ENCODE results near the gene CASK.
"Not testable (repeated sequence)": the region's sequence is repeated elsewhere in the genome, so short reads cannot be mapped to it uniquely, and the experiment has no call there.

CASK gene

GRCh38 chrX:41688156-41688555, 235.2 kb downstream of the CASK start:
- DNase-seq, result no peak

- DNase-seq, result no peak
These were observed 236.6 kb downstream of the CASK start for GRCh38 chrX:41686788-41687187.

GRCh38 chrX:41684940-41685339, 238.4 kb downstream of the CASK start:
- no peak for DNase-seq

- no peak for DNase-seq
These were observed 239.2 kb downstream of the CASK start for GRCh38 chrX:41684138-41684537.

- no peak for DNase-seq
These were observed 245.9 kb downstream of the CASK start for GRCh38 chrX:41677183-41678060.

- DNase-seq, result not testable (repeated sequence)
These were observed 247.0 kb downstream of the CASK start for GRCh38 chrX:41676361-41676760.

GRCh38 chrX:41672643-41673042, 250.7 kb downstream of the CASK start:
- DNase-seq, result no peak

- no peak for DNase-seq
These were observed 252.3 kb downstream of the CASK start for GRCh38 chrX:41671082-41671481.

GRCh38 chrX:41670112-41670511, 253.2 kb downstream of the CASK start:
- DNase-seq, result no peak

GRCh38 chrX:41667631-41668030, 255.7 kb downstream of the CASK start:
- no peak for DNase-seq

GRCh38 chrX:41666251-41666650, 257.1 kb downstream of the CASK start:
- DNase-seq, result no peak

- DNase-seq, result no peak
These were observed 257.7 kb downstream of the CASK start for GRCh38 chrX:41665686-41666085.

- no peak for DNase-seq
These were observed 258.4 kb downstream of the CASK start for GRCh38 chrX:41664908-41665307.

GRCh38 chrX:41664375-41664901, 258.9 kb downstream of the CASK start:
- no peak for DNase-seq

GRCh38 chrX:41661366-41662095, 261.8 kb downstream of the CASK start:
- no peak for DNase-seq

- DNase-seq, result no peak
These were observed 267.7 kb downstream of the CASK start for GRCh38 chrX:41655631-41656030.

GRCh38 chrX:41655101-41655500, 268.3 kb downstream of the CASK start:
- DNase-seq, result no peak

- DNase-seq, result no peak
These were observed 270.2 kb downstream of the CASK start for GRCh38 chrX:41653125-41653524.

GRCh38 chrX:41646201-41646600, 277.2 kb downstream of the CASK start:
- DNase-seq, result not testable (repeated sequence)

GRCh38 chrX:41634284-41634683, 289.1 kb downstream of the CASK start:
- no peak for DNase-seq

GRCh38 chrX:41630091-41630490, 293.3 kb downstream of the CASK start:
- DNase-seq, result no peak

- DNase-seq, result no peak
These were observed 293.8 kb downstream of the CASK start for GRCh38 chrX:41629539-41629938.

- DNase-seq, result no peak
These were observed 302.1 kb downstream of the CASK start for GRCh38 chrX:41621222-41621723.

- no peak for DNase-seq
These were observed 304.1 kb downstream of the CASK start for GRCh38 chrX:41619221-41619620.
